Spleen (tissue), 11 donors: ENCODE measurements around the gene ADAD2. TPM values are rescaled to one million over a fixed set of nuclear protein-coding genes. Genes with fewer than 3 reads are reported as not detected.
A peak's percentile ranks its signal among the peaks of the same experiment; 100 is the strongest.

Experiments used
- DNase-seq: peaks from one replicate; pipeline ENCODE4 v3.0.0-alpha.2; 2020
- H3K27ac ChIP-seq, 8 donors: fragments of 200-600 bp; sonication (generic) in 7 of 8; 1 replicate in 4 of 8; 2 replicates in 4 of 8; pipeline versions ENCODE4 v1.5.0 to v1.8.0; 2016 to 2021; ENCODE audit warnings: inconsistent platforms in 4 of 8, mild to moderate bottlenecking in 4 of 8, moderate library complexity in 1 of 8
- H3K27me3 ChIP-seq, 7 donors: fragments of 200-600 bp; sonication (generic) in 6 of 7; replicated peaks in 1 of 7; 1 replicate in 4 of 7; 2 replicates in 3 of 7; pipeline versions ENCODE4 v1.5.0 to v1.8.0; 2016 to 2021; ENCODE audit warnings: inconsistent platforms in 3 of 7, mild to moderate bottlenecking in 1 of 7
- H3K36me3 ChIP-seq, 6 donors: fragments of 200-600 bp; sonication (generic) in 5 of 6; 1 replicate in 4 of 6; 2 replicates in 2 of 6; pipeline versions ENCODE4 v1.5.0 to v1.8.0; 2016 to 2021; ENCODE audit warnings: inconsistent platforms in 2 of 6
- H3K4me1 ChIP-seq, 6 donors: fragments of 200-600 bp; sonication (generic) in 5 of 6; 1 replicate in 3 of 6; 2 replicates in 3 of 6; pipeline versions ENCODE4 v1.5.0 to v1.8.0; 2016 to 2021; ENCODE audit warnings: inconsistent platforms in 3 of 6
- H3K4me3 ChIP-seq, 8 donors: fragments of 200-600 bp; sonication (generic) in 7 of 8; 1 replicate in 4 of 8; 2 replicates in 4 of 8; pipeline versions ENCODE4 v1.5.0 to v1.8.0; 2016 to 2021; ENCODE audit warnings: inconsistent platforms in 4 of 8, mild to moderate bottlenecking in 4 of 8, moderate library complexity in 2 of 8
- H3K9me3 ChIP-seq, 8 donors: fragments of 200-600 bp; sonication (generic) in 7 of 8; 1 replicate in 4 of 8; 2 replicates in 4 of 8; pipeline versions ENCODE4 v1.5.0 to v1.8.0; 2016 to 2021; ENCODE audit warnings: inconsistent platforms in 4 of 8
- POLR2A ChIP-seq, 3 donors: fragments of 450-650 bp; IDR thresholded peaks; one replicate each; pipeline ENCODE4 v1.5.1; 2017; ENCODE audit warnings: antibody characterized with exemption in 3 of 3, mild to moderate bottlenecking in 1 of 3
- POLR2AphosphoS5 ChIP-seq, 3 donors: sonication (generic); formaldehyde crosslinking; IDR thresholded peaks; one replicate each; pipeline ENCODE4 v1.5.1; 2017; ENCODE audit warnings: antibody characterized with exemption in 3 of 3
- WGBS, 5 donors: extraction: QIAGEN DNeasy Blood & Tissue Kit in 3 of 5; methylation state at CpG; one replicate each; pipeline versions ENCODE4 v1.1.5 to v1.1.7; 2013 to 2018; 5-methylcytosine and 5-hydroxymethylcytosine counted together
- intact Hi-C: fragments of 100-400 bp; cut with DNase I; formaldehyde crosslinking; loops from one replicate; pipeline ENCODE4 v1.15.0; 2023; ENCODE audit warnings: low total_unique reads
- polyA plus RNA-seq, 3 donors: library from polyadenylated mRNA; stranded (reverse); fragments of 200-250 nt; gene quantifications; one replicate each; pipeline ENCODE4 v1.2.1, GENCODE V29; 2013
- total RNA-seq, 7 donors: library from RNA; depleted of rRNA in 3 of 7; stranded (reverse); fragments of >200 nt in 3 of 7; fragmentation: NEBNext Ultra II Directional in 4 of 7; extraction: Animal tissue kit (Norgen Biotek cat#: 25700) in 4 of 7; gene quantifications; one replicate each; pipeline versions ENCODE4 v1.1.0 to v1.2.1, GENCODE V29; 2016 to 2021
- TF ChIP-seq, protein P1 (sequence below), 11 experiments: fragments of 200-600 bp in 7 of 11; fragments of 450-650 bp in 4 of 11; sonication (generic) in 4 of 11; IDR thresholded peaks in 8 of 11; conservative IDR thresholded peaks in 3 of 11; 1 replicate in 7 of 11; 2 replicates in 4 of 11; pipeline versions ENCODE4 v1.4.0 to v1.8.0; 2016 to 2021; ENCODE audit warnings: antibody characterized with exemption in 11 of 11, inconsistent platforms in 4 of 11, mild to moderate bottlenecking in 1 of 11
- donor health status: healthy with polysubstance abuse.
- donor health status: DM: no; HTN: no; CAD: no; lungs with moderate emphysema.
- donor health status: DM: no; HTN: no; CAD: no.
- donor health status: Bipolar disorder and iron deficiency.
- donor health status: healthy.
- donor health status: DM: no; HTN: no; CAD: no.
- donor health status: DM: yes; HTN: yes; CAD: no.

The ADAD2 gene
- total and polyA plus RNA-seq, 10 donors, result 2.5 to 86.5 (median 7.0) TPM

DNA sequence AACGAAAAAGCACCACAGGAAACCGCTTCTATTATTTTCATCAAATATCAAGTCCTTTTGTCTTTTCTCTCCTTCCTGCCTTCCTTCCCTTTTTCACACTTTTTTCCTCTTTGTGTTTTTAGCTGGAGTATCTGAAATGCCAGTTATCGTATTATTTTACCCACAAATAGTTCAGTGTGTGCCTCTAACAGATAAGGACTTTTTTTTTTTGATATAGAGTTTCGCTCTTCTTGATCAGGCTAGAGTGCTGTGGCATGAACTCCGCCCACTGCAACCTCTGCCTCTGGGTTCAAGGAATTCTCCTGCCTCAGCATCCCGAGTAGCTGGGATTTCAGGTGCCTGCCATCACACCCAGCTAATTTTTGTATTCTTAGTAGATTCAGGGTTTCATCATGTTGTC, 35.2 kb upstream of the ADAD2 start:
- no peaks in the 10 kb centered on the region for H3K4me1 ChIP-seq
- H3K9me3 ChIP-seq, result no peaks in the 10 kb centered on the region
- no peak overlapping the region for H3K4me3 ChIP-seq
- intact Hi-C loops, result no loop called here
- no peak overlapping the region for H3K27ac ChIP-seq
- 74 to 87% (median 75%) methylated on average over 6 of the region's 6 CpGs for WGBS, 5 donors
- TF ChIP-seq POLR2A (IDR thresholded peaks at IDR 0.05) (no peak), POLR2AphosphoS5 (IDR thresholded peaks at IDR 0.05) (no peak)
- TF ChIP-seq, protein P1, sequence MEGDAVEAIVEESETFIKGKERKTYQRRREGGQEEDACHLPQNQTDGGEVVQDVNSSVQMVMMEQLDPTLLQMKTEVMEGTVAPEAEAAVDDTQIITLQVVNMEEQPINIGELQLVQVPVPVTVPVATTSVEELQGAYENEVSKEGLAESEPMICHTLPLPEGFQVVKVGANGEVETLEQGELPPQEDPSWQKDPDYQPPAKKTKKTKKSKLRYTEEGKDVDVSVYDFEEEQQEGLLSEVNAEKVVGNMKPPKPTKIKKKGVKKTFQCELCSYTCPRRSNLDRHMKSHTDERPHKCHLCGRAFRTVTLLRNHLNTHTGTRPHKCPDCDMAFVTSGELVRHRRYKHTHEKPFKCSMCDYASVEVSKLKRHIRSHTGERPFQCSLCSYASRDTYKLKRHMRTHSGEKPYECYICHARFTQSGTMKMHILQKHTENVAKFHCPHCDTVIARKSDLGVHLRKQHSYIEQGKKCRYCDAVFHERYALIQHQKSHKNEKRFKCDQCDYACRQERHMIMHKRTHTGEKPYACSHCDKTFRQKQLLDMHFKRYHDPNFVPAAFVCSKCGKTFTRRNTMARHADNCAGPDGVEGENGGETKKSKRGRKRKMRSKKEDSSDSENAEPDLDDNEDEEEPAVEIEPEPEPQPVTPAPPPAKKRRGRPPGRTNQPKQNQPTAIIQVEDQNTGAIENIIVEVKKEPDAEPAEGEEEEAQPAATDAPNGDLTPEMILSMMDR (IDR thresholded peaks at IDR 0.05 in 8 of 11, conservative IDR thresholded peaks at IDR 0.05 in 3 of 11), result no peak
- H3K27me3 ChIP-seq, result peaks cover 0 to 36% (median 6%) of the 10 kb centered on the region in 7 donors
- peak; percentile 4 for DNase-seq
- no peaks in the 10 kb centered on the region for H3K36me3 ChIP-seq

DNA sequence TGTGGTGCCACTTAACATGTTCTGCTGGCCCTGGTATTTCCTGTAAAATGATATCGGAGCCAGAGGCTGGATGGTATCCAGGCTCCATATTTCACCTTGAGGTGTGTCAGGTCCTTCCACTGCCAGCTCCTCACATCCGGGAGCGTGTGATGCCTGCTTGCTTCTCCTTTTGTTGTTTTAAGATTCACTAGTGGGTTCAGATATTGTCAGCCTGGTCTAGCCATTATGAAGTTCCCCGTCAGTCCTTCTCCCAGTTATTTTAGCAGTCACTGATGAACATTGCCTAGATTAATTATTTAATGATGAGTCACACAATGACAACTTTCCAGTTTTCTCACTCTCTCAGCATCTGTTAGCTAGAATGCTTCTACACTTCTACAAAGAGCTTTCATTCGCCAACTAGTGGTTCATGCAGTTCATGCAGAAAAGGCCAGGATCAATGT, 34.6 kb upstream of the ADAD2 start:
- H3K4me1 ChIP-seq, result no peaks in the 10 kb centered on the region
- H3K4me3 ChIP-seq, result no peak overlapping the region
- DNase-seq, result no peak
- 63 to 73% (median 71%) methylated on average over 5 of the region's 5 CpGs for WGBS, 5 donors
- intact Hi-C loops, result no loop called here
- peaks cover 0 to 42% (median 9%) of the 10 kb centered on the region in 7 donors for H3K27me3 ChIP-seq
- H3K27ac ChIP-seq, result no peak overlapping the region
- TF ChIP-seq POLR2AphosphoS5 (IDR thresholded peaks at IDR 0.05) (no peak), POLR2A (IDR thresholded peaks at IDR 0.05) (no peak)
- TF ChIP-seq, protein P1 (IDR thresholded peaks at IDR 0.05 in 8 of 11, conservative IDR thresholded peaks at IDR 0.05 in 3 of 11), result no peak
- H3K36me3 ChIP-seq, result no peaks in the 10 kb centered on the region
- H3K9me3 ChIP-seq, result no peaks in the 10 kb centered on the region

DNA sequence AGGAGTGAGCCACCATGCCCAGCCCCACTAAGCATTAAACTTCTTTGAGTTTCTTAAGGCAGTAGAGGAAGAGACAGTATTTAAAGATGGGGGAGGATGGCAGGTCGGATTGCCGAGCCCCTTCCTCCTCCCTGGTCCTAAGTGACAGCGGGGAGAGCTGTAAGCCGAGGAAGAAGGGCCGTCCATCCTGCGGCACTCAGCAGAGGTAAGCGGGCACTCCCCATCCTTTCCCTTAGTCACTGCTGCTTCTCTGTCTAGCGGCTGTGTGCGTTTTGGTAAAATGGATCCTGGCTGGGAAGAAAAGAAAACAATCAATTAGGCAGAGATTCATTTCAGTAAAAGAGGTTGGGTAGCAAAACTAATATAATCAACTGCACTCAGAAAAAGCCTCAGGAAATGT, 31.9 kb upstream of the ADAD2 start:
- 21 to 43% (median 32%) methylated on average over 9 of the region's 9 CpGs for WGBS, 5 donors
- H3K36me3 ChIP-seq, result no peaks in the 10 kb centered on the region
- intact Hi-C loops, result no loop called here
- H3K27me3 ChIP-seq, result peaks cover 0 to 46% (median 9%) of the 10 kb centered on the region in 7 donors
- H3K4me1 ChIP-seq, result no peaks in the 10 kb centered on the region
- peak; percentile 18 for DNase-seq
- H3K9me3 ChIP-seq, result no peaks in the 10 kb centered on the region
- no peak overlapping the region for H3K27ac ChIP-seq
- no peak overlapping the region for H3K4me3 ChIP-seq
- TF ChIP-seq POLR2A (IDR thresholded peaks at IDR 0.05) (no peak), POLR2AphosphoS5 (IDR thresholded peaks at IDR 0.05) (no peak)
- TF ChIP-seq, protein P1 (IDR thresholded peaks at IDR 0.05 in 8 of 11, conservative IDR thresholded peaks at IDR 0.05 in 3 of 11), result no peak

DNA sequence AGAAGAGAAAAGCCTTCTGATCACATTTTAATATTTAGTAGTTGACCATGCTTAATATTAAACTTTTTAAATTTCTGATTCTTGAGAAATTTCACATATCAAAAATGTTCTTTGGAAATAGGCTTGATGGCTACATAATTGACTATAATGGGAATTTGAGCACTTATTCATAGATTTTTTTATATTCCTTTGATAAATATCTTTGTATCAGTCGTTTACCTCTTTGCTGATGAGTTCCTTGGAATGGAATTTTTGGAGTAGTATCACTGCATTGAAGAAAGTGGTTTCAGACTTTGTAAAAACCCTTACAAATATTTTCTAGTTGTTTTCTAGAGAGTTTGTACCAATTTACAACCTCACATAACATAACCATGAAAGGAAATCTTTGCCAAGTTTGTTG, 31.2 kb upstream of the ADAD2 start:
- H3K4me3 ChIP-seq, result no peak overlapping the region
- H3K36me3 ChIP-seq, result no peaks in the 10 kb centered on the region
- TF ChIP-seq, protein P1 (IDR thresholded peaks at IDR 0.05 in 8 of 11, conservative IDR thresholded peaks at IDR 0.05 in 3 of 11), result no peak
- 46 to 80% (median 66%) methylated on average over 1 of the region's 1 CpG for WGBS, 5 donors
- no peaks in the 10 kb centered on the region for H3K4me1 ChIP-seq
- no peak for DNase-seq
- H3K27me3 ChIP-seq, result peaks cover 0 to 51% (median 9%) of the 10 kb centered on the region in 7 donors
- no peak overlapping the region for H3K27ac ChIP-seq
- intact Hi-C loops, result no loop called here
- no peaks in the 10 kb centered on the region for H3K9me3 ChIP-seq
